MM.1S (cell line): Measurements from ENCODE around the gene PINK1.

Experiments used
- DNase-seq: peaks from one replicate; pipeline ENCODE4 v3.0.0-alpha.2; 2015
- H2AFZ ChIP-seq: fragments of 300-600 bp; sonication (generic); 2 replicates; pipeline ENCODE4 v1.6.0; 2016; ENCODE audit warnings: antibody characterized with exemption, low read length
- H3F3A ChIP-seq: fragments of 300-600 bp; sonication (generic); 2 replicates; pipeline ENCODE4 v1.6.1; 2016; ENCODE audit warnings: mild to moderate bottlenecking, antibody characterized with exemption, low read length, moderate library complexity, mixed read lengths; ENCODE audit not compliant: insufficient read depth
- H3K27ac ChIP-seq: fragments of 300-600 bp; sonication (generic); 2 replicates; pipeline ENCODE4 v1.5.1; 2016; ENCODE audit warnings: mild to moderate bottlenecking, low read length
- H3K27me3 ChIP-seq: fragments of 300-600 bp; sonication (generic); replicated peaks from 2 replicates; pipeline ENCODE4 v1.6.0; 2016; ENCODE audit warnings: low read length; ENCODE audit not compliant: insufficient read depth
- H3K36me3 ChIP-seq: fragments of 300-600 bp; sonication (generic); replicated peaks from 2 replicates; pipeline ENCODE4 v1.6.1; 2016; ENCODE audit warnings: mild to moderate bottlenecking, low read length, mixed read lengths; ENCODE audit not compliant: insufficient read depth
- H3K4me1 ChIP-seq: fragments of 300-600 bp; sonication (generic); 2 replicates; pipeline ENCODE4 v1.6.1; 2016; ENCODE audit warnings: low read length, mixed read lengths
- H3K4me2 ChIP-seq: fragments of 300-600 bp; sonication (generic); 2 replicates; pipeline ENCODE4 v1.6.0; 2016; ENCODE audit warnings: low read depth, low read length
- H3K4me3 ChIP-seq: fragments of 300-600 bp; sonication (generic); 2 replicates; pipeline ENCODE4 v1.5.1; 2016; ENCODE audit warnings: low read length, mixed read lengths
- H3K79me2 ChIP-seq: fragments of 300-600 bp; sonication (generic); 2 replicates; pipeline ENCODE4 v1.6.1; 2016; ENCODE audit warnings: mixed run types, low read length, mixed read lengths
- H3K9ac ChIP-seq: fragments of 300-600 bp; sonication (generic); 2 replicates; pipeline ENCODE4 v1.6.1; 2016; ENCODE audit warnings: low read length, mixed read lengths
- H3K9me2 ChIP-seq: fragments of 300-600 bp; sonication (generic); replicated peaks from 2 replicates; pipeline ENCODE4 v1.6.1; 2016; ENCODE audit warnings: mild to moderate bottlenecking, low read length, mixed read lengths; ENCODE audit not compliant: insufficient read depth
- H3K9me3 ChIP-seq: fragments of 300-600 bp; sonication (generic); replicated peaks from 2 replicates; pipeline ENCODE4 v1.6.1; 2016; ENCODE audit warnings: mild to moderate bottlenecking, low read length, mixed read lengths; ENCODE audit not compliant: insufficient read depth
- H4K20me1 ChIP-seq: fragments of 300-600 bp; sonication (generic); 2 replicates; pipeline ENCODE4 v1.6.1; 2016; ENCODE audit warnings: mild to moderate bottlenecking, low read length, moderate library complexity, mixed read lengths; ENCODE audit not compliant: insufficient read depth
- EZH2 ChIP-seq: fragments of 300-600 bp; sonication (generic); optimal IDR thresholded peaks from 2 replicates; pipeline ENCODE3; 2017; ENCODE audit warnings: low read depth, mild to moderate bottlenecking, antibody characterized with exemption, low read length, mixed read lengths
- EZH2phosphoT487 ChIP-seq: fragments of 300-600 bp; sonication (generic); IDR thresholded peaks from 2 replicates; pipeline ENCODE4 v1.6.1; 2018; ENCODE audit warnings: antibody characterized with exemption, low read length
- TF ChIP-seq, protein P1 (sequence below): fragments of 300-600 bp; sonication (generic); IDR thresholded peaks from 2 replicates; pipeline ENCODE4 v1.5.1; 2016; ENCODE audit warnings: antibody characterized with exemption, low read length, mixed read lengths

The PINK1 gene

DNA sequence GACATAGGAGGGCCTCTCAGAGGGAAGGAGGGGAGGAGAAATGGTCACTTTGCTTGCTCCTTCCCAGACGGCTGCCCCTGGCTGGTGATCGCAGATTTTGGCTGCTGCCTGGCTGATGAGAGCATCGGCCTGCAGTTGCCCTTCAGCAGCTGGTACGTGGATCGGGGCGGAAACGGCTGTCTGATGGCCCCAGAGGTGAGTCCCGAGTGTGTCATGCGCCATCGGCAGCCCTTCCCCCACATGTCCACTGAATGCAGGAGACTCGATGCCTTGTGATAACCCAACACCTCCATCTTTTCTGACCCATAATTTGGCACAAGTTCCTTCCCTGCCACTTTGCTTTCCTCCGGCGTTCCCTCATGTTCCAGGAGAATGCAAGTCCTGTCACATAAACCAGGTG, 15.2 kb downstream of the PINK1 start:
- no peak for TF ChIP-seq EZH2
- TF ChIP-seq, protein P1, sequence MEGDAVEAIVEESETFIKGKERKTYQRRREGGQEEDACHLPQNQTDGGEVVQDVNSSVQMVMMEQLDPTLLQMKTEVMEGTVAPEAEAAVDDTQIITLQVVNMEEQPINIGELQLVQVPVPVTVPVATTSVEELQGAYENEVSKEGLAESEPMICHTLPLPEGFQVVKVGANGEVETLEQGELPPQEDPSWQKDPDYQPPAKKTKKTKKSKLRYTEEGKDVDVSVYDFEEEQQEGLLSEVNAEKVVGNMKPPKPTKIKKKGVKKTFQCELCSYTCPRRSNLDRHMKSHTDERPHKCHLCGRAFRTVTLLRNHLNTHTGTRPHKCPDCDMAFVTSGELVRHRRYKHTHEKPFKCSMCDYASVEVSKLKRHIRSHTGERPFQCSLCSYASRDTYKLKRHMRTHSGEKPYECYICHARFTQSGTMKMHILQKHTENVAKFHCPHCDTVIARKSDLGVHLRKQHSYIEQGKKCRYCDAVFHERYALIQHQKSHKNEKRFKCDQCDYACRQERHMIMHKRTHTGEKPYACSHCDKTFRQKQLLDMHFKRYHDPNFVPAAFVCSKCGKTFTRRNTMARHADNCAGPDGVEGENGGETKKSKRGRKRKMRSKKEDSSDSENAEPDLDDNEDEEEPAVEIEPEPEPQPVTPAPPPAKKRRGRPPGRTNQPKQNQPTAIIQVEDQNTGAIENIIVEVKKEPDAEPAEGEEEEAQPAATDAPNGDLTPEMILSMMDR, result no peak
- TF ChIP-seq EZH2phosphoT487, result no peak
- H3K36me3 ChIP-seq, result peaks cover 4% of the 10 kb centered on the region; the same call in 1 of the 2 replicates
- no peak overlapping the region for H3K4me2 ChIP-seq

DNA sequence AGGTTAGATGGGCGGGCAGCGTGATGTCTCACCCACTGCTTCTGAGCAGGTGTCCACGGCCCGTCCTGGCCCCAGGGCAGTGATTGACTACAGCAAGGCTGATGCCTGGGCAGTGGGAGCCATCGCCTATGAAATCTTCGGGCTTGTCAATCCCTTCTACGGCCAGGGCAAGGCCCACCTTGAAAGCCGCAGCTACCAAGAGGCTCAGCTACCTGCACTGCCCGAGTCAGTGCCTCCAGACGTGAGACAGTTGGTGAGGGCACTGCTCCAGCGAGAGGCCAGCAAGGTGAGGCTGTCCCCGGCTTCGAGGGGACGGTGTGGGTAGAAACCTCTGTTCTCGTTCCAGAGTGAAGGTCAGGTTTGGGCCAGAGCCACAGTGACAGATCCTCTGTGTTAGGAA, 15.7 kb downstream of the PINK1 start:
- H2AFZ ChIP-seq, result no peak overlapping the region
- H3K4me3 ChIP-seq, result no peak overlapping the region
- no peaks in the 10 kb centered on the region for H3K9me2 ChIP-seq
- H3K4me2 ChIP-seq, result no peak overlapping the region
- no peak for DNase-seq
- H3K36me3 ChIP-seq, result peaks cover 4% of the 10 kb centered on the region; the same call in 1 of the 2 replicates
- TF ChIP-seq, protein P1, result no peak
- no peak for TF ChIP-seq EZH2phosphoT487
- TF ChIP-seq EZH2, result no peak
- H3K9me3 ChIP-seq, result no peaks in the 10 kb centered on the region
- H3K4me1 ChIP-seq, result no peaks in the 10 kb centered on the region
- H3K27ac ChIP-seq, result no peak overlapping the region
- H4K20me1 ChIP-seq, result no peaks in the 10 kb centered on the region
- H3K9ac ChIP-seq, result no peak overlapping the region
- H3F3A ChIP-seq, result no peaks in the 10 kb centered on the region
- no peaks in the 10 kb centered on the region for H3K79me2 ChIP-seq
- H3K27me3 ChIP-seq, result no peaks in the 10 kb centered on the region

More for the DNA sequence above, 15.2 kb downstream of the PINK1 start:
- H3K27ac ChIP-seq, result no peak overlapping the region
- no peaks in the 10 kb centered on the region for H4K20me1 ChIP-seq
- no peaks in the 10 kb centered on the region for H3F3A ChIP-seq
- no peak overlapping the region for H3K4me3 ChIP-seq
- no peaks in the 10 kb centered on the region for H3K4me1 ChIP-seq
- no peak for DNase-seq
- no peaks in the 10 kb centered on the region for H3K79me2 ChIP-seq
- no peaks in the 10 kb centered on the region for H3K9me3 ChIP-seq
- no peak overlapping the region for H2AFZ ChIP-seq
- H3K9ac ChIP-seq, result no peak overlapping the region
- no peaks in the 10 kb centered on the region for H3K9me2 ChIP-seq
- no peaks in the 10 kb centered on the region for H3K27me3 ChIP-seq

DNA sequence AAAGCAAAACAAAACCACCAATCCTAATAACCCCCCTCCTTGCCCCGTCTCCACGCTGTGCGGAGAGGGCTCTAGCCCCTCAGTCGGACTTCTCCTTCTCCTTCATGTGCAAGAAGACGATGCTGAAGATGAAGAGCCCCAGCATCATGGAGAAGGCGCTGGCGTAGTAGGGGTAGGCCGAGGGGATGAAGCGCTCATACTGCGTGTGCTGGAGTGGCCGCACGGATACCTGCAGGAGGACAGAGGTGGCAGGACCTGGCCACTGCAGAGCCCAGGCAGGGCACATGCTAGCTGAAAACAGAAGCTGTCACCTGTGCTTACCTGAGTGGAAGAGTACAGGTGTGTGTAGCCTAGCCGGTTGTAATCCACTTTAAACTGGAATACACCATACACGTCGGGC, 19.0 kb downstream of the PINK1 start:
- no peaks in the 10 kb centered on the region for H3K4me1 ChIP-seq
- no peaks in the 10 kb centered on the region for H3K9me3 ChIP-seq
- H3K27me3 ChIP-seq, result no peaks in the 10 kb centered on the region
- H3K9me2 ChIP-seq, result no peaks in the 10 kb centered on the region
- H3K36me3 ChIP-seq, result peaks cover 13% of the 10 kb centered on the region; the same call in 1 of the 2 replicates
- H4K20me1 ChIP-seq, result 0 out of 2 replicates have a peak, but pooled peaks cover 7% of the 10 kb centered on the region
- H3K4me2 ChIP-seq, result no peak overlapping the region
- no peak overlapping the region for H3K4me3 ChIP-seq
- H3F3A ChIP-seq, result no peaks in the 10 kb centered on the region
- no peak overlapping the region for H3K27ac ChIP-seq
- TF ChIP-seq EZH2 (no peak), EZH2phosphoT487 (no peak)
- TF ChIP-seq, protein P1, result no peak
- H3K79me2 ChIP-seq, result peaks cover 18% of the 10 kb centered on the region
- no peak overlapping the region for H2AFZ ChIP-seq
- no peak for DNase-seq
- H3K9ac ChIP-seq, result no peak overlapping the region
